ENCODE measurements around the gene TRAPPC8. TPM values are rescaled to one million over a fixed set of nuclear protein-coding genes. Genes with fewer than 3 reads are reported as not detected.
"Not testable (repeated sequence)": the region's sequence is repeated elsewhere in the genome, so short reads cannot be mapped to it uniquely, and the experiment has no call there.

Gene TRAPPC8
- total RNA-seq, 4 donors from 2014 or later: 15.5 to 38.1 (median 31.2) TPM

DNA sequence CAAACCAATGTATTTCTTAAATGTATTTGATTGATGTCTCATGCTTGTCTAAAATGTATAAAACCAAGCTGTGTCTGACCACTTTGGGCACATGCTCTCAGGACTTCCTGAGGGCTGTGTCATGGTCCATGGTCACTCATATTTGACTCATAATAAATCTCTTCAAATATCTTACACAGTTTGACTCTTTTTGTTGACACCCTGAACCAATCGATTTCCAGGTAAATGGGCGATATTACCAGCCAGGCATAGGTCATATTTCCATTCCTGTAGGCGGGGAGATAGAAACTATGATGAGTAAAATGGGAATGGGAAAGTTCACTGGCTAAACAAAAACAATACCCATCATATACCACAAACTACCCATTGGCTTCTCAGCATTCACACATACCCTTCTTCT is 9.3 kb upstream of the TRAPPC8 start:
- no peaks in the 10 kb centered on the region for H3K9me3 ChIP-seq
- intact Hi-C loops (cut with DNase I): no loop called here
- H3K27ac ChIP-seq: no peak overlapping the region
- no peak overlapping the region for H3K4me3 ChIP-seq
- whole genome bisulfite sequencing, 2 donors: 73 to 76% methylated on average over 3 of the region's 3 CpGs
- TF ChIP-seq, protein P1, sequence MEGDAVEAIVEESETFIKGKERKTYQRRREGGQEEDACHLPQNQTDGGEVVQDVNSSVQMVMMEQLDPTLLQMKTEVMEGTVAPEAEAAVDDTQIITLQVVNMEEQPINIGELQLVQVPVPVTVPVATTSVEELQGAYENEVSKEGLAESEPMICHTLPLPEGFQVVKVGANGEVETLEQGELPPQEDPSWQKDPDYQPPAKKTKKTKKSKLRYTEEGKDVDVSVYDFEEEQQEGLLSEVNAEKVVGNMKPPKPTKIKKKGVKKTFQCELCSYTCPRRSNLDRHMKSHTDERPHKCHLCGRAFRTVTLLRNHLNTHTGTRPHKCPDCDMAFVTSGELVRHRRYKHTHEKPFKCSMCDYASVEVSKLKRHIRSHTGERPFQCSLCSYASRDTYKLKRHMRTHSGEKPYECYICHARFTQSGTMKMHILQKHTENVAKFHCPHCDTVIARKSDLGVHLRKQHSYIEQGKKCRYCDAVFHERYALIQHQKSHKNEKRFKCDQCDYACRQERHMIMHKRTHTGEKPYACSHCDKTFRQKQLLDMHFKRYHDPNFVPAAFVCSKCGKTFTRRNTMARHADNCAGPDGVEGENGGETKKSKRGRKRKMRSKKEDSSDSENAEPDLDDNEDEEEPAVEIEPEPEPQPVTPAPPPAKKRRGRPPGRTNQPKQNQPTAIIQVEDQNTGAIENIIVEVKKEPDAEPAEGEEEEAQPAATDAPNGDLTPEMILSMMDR (IDR thresholded peaks at IDR 0.05): no peak
- TF ChIP-seq POLR2A (IDR thresholded peaks at IDR 0.05): no peak
- H3K36me3 ChIP-seq: no peaks in the 10 kb centered on the region
- DNase-seq: no peak
- peaks cover 0 to 8% (median 0%) of the 10 kb centered on the region in 3 donors for H3K4me1 ChIP-seq
- H3K27me3 ChIP-seq: no peaks in the 10 kb centered on the region

DNA sequence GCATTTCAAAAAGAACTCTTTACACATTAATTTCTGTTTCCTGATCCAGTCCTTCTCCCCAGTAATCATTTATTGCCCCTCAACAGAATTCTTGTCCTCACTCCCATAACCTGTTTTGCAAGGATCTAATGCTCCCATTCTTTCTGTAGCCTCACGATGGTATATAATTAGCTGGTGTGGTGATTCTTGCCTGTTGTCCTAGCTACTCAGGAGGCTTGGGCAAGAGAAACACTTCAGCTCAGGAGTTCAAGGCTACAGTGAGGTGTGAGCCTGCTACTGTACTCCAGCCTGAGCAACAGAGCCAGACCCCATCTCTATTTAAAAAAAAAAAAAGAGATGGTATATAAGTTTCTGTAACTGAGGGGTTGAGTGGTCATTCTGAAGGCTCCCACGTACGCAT is 7.7 kb upstream of the TRAPPC8 start:
- intact Hi-C loops (cut with DNase I): no loop called here
- H3K4me1 ChIP-seq: peaks cover 0 to 8% (median 0%) of the 10 kb centered on the region in 3 donors
- DNase-seq: no peak
- H3K36me3 ChIP-seq: no peaks in the 10 kb centered on the region
- H3K27ac ChIP-seq: no peak overlapping the region
- H3K27me3 ChIP-seq: no peaks in the 10 kb centered on the region
- H3K9me3 ChIP-seq: no peaks in the 10 kb centered on the region
- TF ChIP-seq, protein P1 (IDR thresholded peaks at IDR 0.05): no peak
- no peak for TF ChIP-seq POLR2A (IDR thresholded peaks at IDR 0.05)
- 52 to 80% methylated on average over 3 of the region's 3 CpGs for WGBS, 2 donors
- no peak overlapping the region for H3K4me3 ChIP-seq

DNA sequence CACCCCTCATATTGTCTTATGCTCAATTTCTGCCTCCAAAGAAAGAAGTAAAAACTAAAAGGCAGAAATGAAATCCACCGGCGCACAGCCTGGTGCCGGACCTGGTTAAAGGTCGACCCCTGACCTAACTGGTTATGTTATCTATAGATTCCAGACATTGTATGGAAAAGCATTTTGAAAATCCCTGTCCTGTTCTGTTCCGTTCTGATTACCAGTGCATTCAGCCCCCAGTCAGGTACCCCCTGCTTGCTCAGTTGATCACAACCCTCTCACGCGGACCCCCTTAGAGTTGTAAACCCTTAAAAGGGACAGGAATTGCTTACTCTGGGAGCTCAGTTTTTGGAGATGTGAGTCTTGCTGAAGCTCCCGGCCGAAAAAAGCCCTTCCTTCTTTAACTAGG is 5.4 kb upstream of the TRAPPC8 start:
- H3K27ac ChIP-seq, DNase-seq: not testable (repeated sequence)

DNA sequence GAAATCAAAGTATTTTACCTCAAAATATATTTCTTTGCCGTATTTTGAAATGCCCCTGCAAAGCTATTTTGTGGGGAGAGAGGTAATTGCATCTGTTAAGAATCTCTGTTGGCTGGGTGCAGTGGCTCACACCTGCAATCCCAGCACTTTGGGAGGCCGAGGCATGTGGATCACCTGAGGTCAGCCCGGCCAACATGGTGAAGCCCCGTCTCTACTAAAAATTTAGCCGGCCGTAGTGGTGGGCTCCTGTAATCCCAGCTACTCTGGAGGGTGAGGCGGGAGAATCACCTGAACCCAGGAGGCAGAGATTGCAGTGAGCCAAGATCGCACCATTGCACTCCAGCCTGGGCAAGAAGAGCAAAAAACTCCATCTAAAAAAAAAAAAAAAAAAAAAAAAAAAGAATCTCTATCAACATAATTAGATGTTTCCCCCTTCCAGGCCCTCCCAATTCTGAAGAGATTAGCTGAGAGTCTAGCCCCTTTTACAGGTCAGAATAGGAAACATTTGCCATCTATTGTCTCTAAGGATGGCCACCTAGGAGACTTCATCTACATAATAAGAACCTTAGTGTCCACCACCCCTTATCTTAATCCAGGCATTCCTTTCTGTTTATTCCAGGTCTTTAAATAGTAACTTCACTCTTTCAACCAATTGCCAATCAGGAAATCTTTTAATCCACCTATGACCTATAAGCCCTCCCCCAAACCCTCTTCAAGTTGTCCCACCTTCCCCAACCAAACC is 3.5 kb upstream of the TRAPPC8 start:
- TF ChIP-seq POLR2A (IDR thresholded peaks at IDR 0.05): no peak
- H3K4me1 ChIP-seq: peaks cover 3 to 28% (median 5%) of the 10 kb centered on the region in 3 donors
- DNase-seq: no peak
- WGBS, 2 donors: 80 to 99% methylated on average over 3 to 8 of the region's 8 CpGs
- H3K9me3 ChIP-seq: no peaks in the 10 kb centered on the region
- no peak overlapping the region for H3K27ac ChIP-seq
- intact Hi-C loops (cut with DNase I): loop anchor here (10.0 kb wide), 1 partner anchor 148 kb away; the partner anchor contains the start of gene RNF138
- no peaks in the 10 kb centered on the region for H3K36me3 ChIP-seq
- no peaks in the 10 kb centered on the region for H3K27me3 ChIP-seq
- no peak overlapping the region for H3K4me3 ChIP-seq

More for the DNA sequence above, 5.4 kb upstream of the TRAPPC8 start:
- intact Hi-C loops (cut with DNase I): loop anchor here (10.0 kb wide), 1 partner anchor 146 kb away; the partner anchor contains the start of gene RNF138
- peaks cover 0 to 20% (median 0%) of the 10 kb centered on the region in 3 donors for H3K4me1 ChIP-seq
- H3K9me3 ChIP-seq, H3K27me3 ChIP-seq, H3K36me3 ChIP-seq, H3K4me3 ChIP-seq: not testable (repeated sequence)
- WGBS, 2 donors: 91 to 92% methylated on average over 9 of the region's 9 CpGs

DNA sequence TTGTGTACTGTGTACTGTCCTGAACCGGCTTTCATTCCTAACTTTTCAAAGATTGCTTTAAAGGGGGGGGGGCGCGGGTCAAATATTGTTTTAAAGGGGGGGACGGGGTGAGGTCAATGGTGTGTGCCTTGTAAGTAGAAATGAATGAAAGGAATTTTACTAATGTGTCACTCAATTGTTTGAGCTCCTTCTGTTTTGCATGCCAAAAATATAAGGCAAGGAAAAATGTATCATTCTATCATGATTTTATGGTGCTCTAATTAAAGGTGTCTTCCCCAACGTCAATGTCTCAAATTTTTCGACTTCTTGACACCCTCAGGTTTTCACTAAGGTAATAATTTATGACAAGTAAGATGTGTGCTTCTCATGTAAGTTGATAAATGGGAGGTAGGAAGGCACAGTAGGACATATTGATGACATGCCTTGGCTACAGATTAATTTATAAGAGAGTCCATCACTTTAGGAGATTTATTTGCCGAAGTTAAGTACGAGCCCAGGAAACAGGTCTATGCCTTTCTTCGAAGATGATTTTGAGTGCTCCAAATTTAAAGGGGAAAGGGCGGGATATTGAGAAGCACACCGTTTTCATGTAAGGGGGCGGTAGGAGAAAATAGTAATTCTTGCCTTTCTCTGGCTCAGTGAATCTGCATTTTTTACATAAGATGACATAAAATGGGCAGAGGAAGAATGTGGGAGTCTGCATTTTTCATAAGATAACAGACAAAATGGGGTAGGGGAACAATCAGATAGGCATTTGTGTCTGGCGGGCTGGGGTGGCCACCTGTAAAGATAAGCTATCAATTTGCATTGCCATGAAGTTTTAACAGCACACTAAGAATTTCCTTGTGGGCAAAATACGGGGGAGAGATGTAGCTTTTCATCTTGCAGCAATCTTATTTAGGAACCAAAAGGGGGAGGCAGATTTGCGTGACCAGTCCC is 1.2 kb upstream of the TRAPPC8 start:
- no peaks in the 10 kb centered on the region for H3K36me3 ChIP-seq
- WGBS, 2 donors: 14 to 23% methylated on average over 14 to 15 of the region's 15 CpGs
- peak overlapping the region; percentile 71 to 97 (median 96) for H3K27ac ChIP-seq
- DNase-seq: no peak
- peaks cover 14 to 43% (median 19%) of the 10 kb centered on the region in 3 donors for H3K4me1 ChIP-seq
- no peaks in the 10 kb centered on the region for H3K9me3 ChIP-seq
- peak overlapping the region; percentile 72 to 88 (median 82) for H3K4me3 ChIP-seq
- no peaks in the 10 kb centered on the region for H3K27me3 ChIP-seq
- intact Hi-C loops (cut with DNase I): loop anchor here (10.0 kb wide), 1 partner anchor 151 kb away; the partner anchor contains the start of gene RNF138
- TF ChIP-seq POLR2A (IDR thresholded peaks at IDR 0.05): no peak
- TF ChIP-seq, protein P1 (IDR thresholded peaks at IDR 0.05): no peak

All from esophagus squamous epithelium (tissue), 5 donors.